Body of pancreas (tissue), 4 donors: ENCODE data around the gene CRYGB. TPM values are rescaled to one million over a fixed set of nuclear protein-coding genes. Genes with fewer than 3 reads are reported as not detected.

Experiments
- ATAC-seq: fragments of 150-250 bp; one replicate; pipeline ENCODE4 v1.9.1; 2016
- DNase-seq, 4 donors: peaks; one replicate each; pipeline ENCODE4 v3.0.0-alpha.2; 2019
- H3K27ac ChIP-seq, 4 donors: fragments of 200-600 bp; sonication (generic); 1 replicate in 3 of 4; 2 replicates in 1 of 4; pipeline versions ENCODE4 v1.5.1 to v1.6.1; 2016 to 2019; ENCODE audit warnings: mild to moderate bottlenecking in 1 of 4, mixed read lengths in 1 of 4, moderate library complexity in 1 of 4
- H3K27me3 ChIP-seq, 2 donors: fragments of 200-600 bp; sonication (generic); one replicate each; pipeline ENCODE4 v1.6.0; 2016; ENCODE audit warnings: mild to moderate bottlenecking in 1 of 2
- H3K36me3 ChIP-seq, 2 donors: fragments of 200-600 bp; sonication (generic); replicated peaks in 1 of 2; 2 replicates each; pipeline ENCODE4 v1.5.1; 2016; ENCODE audit warnings: low read depth in 2 of 2; ENCODE audit not compliant: insufficient read depth in 1 of 2
- H3K4me1 ChIP-seq: fragments of 200-600 bp; sonication (generic); one replicate; pipeline ENCODE4 v1.6.0; 2016
- H3K4me3 ChIP-seq, 2 donors: fragments of 200-600 bp; sonication (generic); 1 replicate in 1 of 2; 2 replicates in 1 of 2; pipeline ENCODE4 v1.5.1; 2016 to 2019
- H3K9me3 ChIP-seq, 3 donors: fragments of 200-600 bp; sonication (generic); 1 replicate in 2 of 3; 2 replicates in 1 of 3; pipeline ENCODE4 v1.5.1; 2016
- POLR2A ChIP-seq, 3 donors: fragments of 450-650 bp; IDR thresholded peaks; one replicate each; pipeline ENCODE4 v1.6.1; 2016; ENCODE audit warnings: antibody characterized with exemption in 3 of 3, mild to moderate bottlenecking in 2 of 3
- WGBS, 2 donors: methylation state at CpG; one replicate each; pipeline ENCODE4 v1.1.5; 2017; 5-methylcytosine and 5-hydroxymethylcytosine counted together
- intact Hi-C: fragments of 100-400 bp; cut with DNase I; formaldehyde crosslinking; loops from one replicate; pipeline ENCODE4 v1.15.1; 2023
- total RNA-seq, 2 donors: library from RNA; depleted of rRNA; stranded (reverse); fragments of >200 nt; gene quantifications; one replicate each; pipeline ENCODE4 v1.1.0, GENCODE V29; 2016
- TF ChIP-seq, protein P1 (sequence below), 7 experiments: fragments of 450-650 bp in 4 of 7; fragments of 200-600 bp in 3 of 7; sonication (generic) in 3 of 7; IDR thresholded peaks; one replicate each; pipeline ENCODE4 v1.5.1; 2016 to 2019; ENCODE audit warnings: antibody characterized with exemption in 7 of 7

CRYGB gene
- total RNA-seq, 2 donors from 2014 or later: not detected

DNA sequence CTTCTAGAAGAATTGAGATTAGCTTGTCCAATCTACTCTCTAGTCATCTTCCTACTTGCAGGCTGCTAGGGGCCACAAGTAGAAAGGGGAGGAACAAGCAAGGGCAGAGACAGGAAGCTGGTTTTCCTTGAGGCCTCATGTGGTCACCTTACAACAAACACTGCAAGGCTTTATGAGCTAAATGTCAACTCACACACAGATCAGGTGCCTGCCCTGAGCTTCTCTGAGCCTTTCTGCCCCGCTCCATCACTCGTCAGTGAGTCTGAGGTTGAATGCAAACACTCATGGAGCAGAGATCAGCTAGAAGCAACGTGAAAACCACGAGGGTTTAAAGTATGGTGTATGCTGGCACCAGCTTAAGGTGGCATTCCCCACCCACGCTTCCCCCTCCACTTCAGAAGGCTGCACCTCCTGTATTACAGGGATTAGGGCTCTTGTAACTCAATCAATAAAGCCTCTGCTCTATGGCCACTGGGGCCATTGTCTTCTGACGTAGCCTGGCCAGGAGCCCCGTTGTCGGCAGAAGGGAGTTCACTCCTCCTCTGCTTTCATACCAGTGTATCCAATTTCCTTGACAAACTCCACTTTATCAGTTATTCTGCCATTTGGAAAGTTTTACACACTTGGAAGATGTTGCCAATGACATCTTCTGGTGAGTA lies 10.9 kb downstream of the CRYGB start:
- intact Hi-C loops: no loop called here
- H3K36me3 ChIP-seq: no peaks in the 10 kb centered on the region
- ATAC-seq (no peak), DNase-seq (no peak)
- H3K9me3 ChIP-seq: no peaks in the 10 kb centered on the region
- H3K4me1 ChIP-seq: peaks cover 19% of the 10 kb centered on the region
- WGBS, 2 donors: 43 to 58% methylated on average over 7 to 8 of the region's 8 CpGs
- H3K27me3 ChIP-seq: no peaks in the 10 kb centered on the region
- TF ChIP-seq, protein P1, sequence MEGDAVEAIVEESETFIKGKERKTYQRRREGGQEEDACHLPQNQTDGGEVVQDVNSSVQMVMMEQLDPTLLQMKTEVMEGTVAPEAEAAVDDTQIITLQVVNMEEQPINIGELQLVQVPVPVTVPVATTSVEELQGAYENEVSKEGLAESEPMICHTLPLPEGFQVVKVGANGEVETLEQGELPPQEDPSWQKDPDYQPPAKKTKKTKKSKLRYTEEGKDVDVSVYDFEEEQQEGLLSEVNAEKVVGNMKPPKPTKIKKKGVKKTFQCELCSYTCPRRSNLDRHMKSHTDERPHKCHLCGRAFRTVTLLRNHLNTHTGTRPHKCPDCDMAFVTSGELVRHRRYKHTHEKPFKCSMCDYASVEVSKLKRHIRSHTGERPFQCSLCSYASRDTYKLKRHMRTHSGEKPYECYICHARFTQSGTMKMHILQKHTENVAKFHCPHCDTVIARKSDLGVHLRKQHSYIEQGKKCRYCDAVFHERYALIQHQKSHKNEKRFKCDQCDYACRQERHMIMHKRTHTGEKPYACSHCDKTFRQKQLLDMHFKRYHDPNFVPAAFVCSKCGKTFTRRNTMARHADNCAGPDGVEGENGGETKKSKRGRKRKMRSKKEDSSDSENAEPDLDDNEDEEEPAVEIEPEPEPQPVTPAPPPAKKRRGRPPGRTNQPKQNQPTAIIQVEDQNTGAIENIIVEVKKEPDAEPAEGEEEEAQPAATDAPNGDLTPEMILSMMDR (IDR thresholded peaks at IDR 0.05): no peak
- no peak for TF ChIP-seq POLR2A (IDR thresholded peaks at IDR 0.05)
- no peak overlapping the region for H3K4me3 ChIP-seq
- no peak overlapping the region for H3K27ac ChIP-seq

DNA sequence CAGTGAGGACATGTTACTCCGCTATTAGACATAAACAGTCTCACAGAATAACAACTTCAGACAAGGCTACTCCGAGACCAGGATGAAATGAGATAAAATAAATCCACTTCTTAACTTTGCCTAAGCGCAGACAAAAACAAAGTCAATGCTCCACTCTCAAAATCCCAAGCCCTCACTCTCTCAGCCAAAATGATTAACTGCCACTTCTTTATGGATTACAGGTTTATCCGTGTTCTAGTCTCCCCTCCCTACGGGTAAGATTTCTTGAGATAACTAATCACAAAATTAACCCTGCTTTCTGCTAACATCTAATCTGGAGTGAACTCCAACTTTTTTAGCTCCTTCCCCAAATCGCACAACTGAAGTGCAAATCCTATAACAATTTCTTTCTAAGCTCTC lies 15.2 kb downstream of the CRYGB start:
- no peak overlapping the region for H3K4me3 ChIP-seq
- ATAC-seq (no peak), DNase-seq (no peak)
- H3K36me3 ChIP-seq: no peaks in the 10 kb centered on the region
- 34 to 39% methylated on average over 6 of the region's 6 CpGs for WGBS, 2 donors
- H3K9me3 ChIP-seq: no peaks in the 10 kb centered on the region
- intact Hi-C loops: no loop called here
- no peak overlapping the region for H3K27ac ChIP-seq
- H3K4me1 ChIP-seq: peaks cover 11% of the 10 kb centered on the region
- TF ChIP-seq POLR2A (IDR thresholded peaks at IDR 0.05): no peak
- TF ChIP-seq, protein P1 (IDR thresholded peaks at IDR 0.05): no peak
- H3K27me3 ChIP-seq: no peaks in the 10 kb centered on the region

DNA sequence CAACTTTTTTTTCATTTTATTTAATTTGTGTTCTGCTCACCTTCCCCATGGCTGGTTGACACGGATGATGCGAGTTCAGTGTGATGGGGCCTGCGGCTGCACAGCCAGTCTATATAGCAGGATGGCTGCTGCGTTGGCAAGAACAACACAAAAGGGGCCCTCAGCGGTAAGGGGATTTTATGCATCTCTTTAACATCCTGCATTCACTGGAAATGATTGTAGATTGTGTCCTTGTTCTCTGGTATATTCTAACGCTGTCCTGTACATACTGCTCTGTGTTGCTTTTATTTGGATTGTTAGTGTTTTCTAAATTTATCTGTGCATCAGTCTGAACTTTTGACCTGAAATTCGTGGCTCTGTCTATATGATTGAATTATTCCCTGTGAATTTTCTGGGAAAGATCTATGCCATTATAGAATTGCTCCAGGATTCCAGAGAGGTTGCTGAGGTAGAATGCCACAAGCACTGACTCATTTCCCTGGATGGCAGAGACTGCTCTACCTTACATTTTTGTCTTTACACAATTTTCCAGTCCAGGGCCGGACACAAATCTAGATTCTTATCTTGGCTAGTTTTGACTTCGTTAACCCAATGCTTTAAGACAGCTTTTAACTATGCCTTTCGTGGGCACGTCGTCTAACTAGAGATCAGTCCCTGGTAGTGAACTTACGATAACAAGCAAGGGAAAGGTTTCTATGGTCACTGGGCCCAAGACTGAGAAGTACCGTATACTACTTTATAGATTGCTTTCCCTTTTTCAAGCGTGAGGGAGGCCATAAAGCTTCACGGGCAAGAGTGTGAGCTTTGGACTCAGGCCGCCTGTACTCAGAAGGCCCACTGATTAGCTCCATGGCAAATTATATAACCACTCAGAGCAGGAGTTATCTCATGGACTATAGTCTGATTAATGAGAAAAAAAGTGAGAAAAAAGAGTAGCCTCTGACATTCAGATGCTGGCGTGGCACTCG lies 15.9 kb downstream of the CRYGB start, which contains the start of gene CRYGC:
Gene CRYGC (minus strand): TSS at position 85 of the 968 bp plus-strand sequence. CDS start 36 bp downstream, at position 49.
- H3K27ac ChIP-seq: peak within 1 kb of the TSS in 1 of 4 donors; percentile 14
- H3K9me3 ChIP-seq: no peaks in the 10 kb centered on the region
- no peaks in the 10 kb centered on the region for H3K27me3 ChIP-seq
- 41 to 55% methylated on average over 19 of the region's 19 CpGs for WGBS, 2 donors
- peaks cover 10% of the 10 kb centered on the region for H3K4me1 ChIP-seq
- H3K4me3 ChIP-seq: no peak within 1 kb of the TSS
- H3K36me3 ChIP-seq: no peaks in the 10 kb centered on the region
- no peak for TF ChIP-seq POLR2A (IDR thresholded peaks at IDR 0.05)
- TF ChIP-seq, protein P1 (IDR thresholded peaks at IDR 0.05): no peak
- DNase-seq (peak in 2 of 4 donors; percentile 14 to 49), ATAC-seq (peak; percentile 59)
- intact Hi-C loops: no loop called here

DNA sequence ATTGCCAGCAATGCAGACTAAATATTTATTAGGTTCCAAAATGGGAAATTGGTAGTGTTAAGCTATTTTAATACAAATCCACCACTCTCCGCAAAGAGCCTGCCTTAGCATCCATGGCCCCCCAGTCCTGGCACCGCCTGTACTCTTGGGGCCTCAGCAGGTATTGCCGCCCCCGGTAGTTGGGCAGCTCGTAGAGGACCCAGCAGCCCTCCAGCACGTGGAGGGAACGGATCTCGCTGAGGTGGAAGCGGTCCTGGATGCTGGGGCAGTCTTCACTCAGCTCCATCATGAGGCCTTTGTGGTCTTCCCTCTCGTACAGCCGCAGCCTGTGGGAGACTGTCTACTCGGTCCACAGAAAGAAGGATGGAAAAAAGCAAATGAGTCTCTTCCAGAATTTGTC lies 17.8 kb downstream of the CRYGB start:
- Histone ChIP-seq H3K4me1 (peaks cover 16% of the 10 kb centered on the region), H3K27ac (no peak overlapping the region), H3K9me3 (no peaks in the 10 kb centered on the region), H3K36me3 (no peaks in the 10 kb centered on the region), H3K27me3 (no peaks in the 10 kb centered on the region), H3K4me3 (no peak overlapping the region)
- no peak for TF ChIP-seq POLR2A (IDR thresholded peaks at IDR 0.05)
- TF ChIP-seq, protein P1 (IDR thresholded peaks at IDR 0.05): no peak
- 94 to 96% methylated on average over 12 of the region's 12 CpGs for WGBS, 2 donors
- intact Hi-C loops: no loop called here
- no peak for ATAC-seq
- no peak for DNase-seq
